LNCAP (cell line): ENCODE results near the gene CACNA1A.

Experiments used
- TF ChIP-seq, protein P1 (sequence below): fragments of 450-650 bp; IDR thresholded peaks from 2 replicates; pipeline ENCODE4 v1.5.1; 2017; ENCODE audit warnings: mild to moderate bottlenecking

Gene CACNA1A

DNA sequence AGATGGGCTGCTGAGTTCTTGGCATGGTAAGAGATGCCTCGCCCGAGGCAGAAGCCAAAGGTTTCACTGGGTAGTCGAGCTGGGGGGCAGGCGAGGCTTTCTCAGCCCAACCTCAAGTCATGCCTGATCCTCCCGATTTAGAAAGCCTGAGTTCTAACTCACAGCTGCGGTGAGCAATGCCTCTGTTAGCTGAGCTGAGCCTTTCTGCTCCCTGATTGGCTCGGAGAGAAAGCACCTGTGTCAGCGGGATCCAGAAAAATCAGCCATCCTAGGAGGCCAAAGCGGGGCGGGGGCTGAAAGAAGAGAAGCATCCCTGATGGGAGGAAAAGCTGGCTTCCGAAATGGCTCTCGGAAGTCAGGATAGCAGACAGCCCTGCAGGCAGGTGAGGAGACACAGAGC lies 44.7 kb downstream of the CACNA1A start:
- TF ChIP-seq, protein P1, sequence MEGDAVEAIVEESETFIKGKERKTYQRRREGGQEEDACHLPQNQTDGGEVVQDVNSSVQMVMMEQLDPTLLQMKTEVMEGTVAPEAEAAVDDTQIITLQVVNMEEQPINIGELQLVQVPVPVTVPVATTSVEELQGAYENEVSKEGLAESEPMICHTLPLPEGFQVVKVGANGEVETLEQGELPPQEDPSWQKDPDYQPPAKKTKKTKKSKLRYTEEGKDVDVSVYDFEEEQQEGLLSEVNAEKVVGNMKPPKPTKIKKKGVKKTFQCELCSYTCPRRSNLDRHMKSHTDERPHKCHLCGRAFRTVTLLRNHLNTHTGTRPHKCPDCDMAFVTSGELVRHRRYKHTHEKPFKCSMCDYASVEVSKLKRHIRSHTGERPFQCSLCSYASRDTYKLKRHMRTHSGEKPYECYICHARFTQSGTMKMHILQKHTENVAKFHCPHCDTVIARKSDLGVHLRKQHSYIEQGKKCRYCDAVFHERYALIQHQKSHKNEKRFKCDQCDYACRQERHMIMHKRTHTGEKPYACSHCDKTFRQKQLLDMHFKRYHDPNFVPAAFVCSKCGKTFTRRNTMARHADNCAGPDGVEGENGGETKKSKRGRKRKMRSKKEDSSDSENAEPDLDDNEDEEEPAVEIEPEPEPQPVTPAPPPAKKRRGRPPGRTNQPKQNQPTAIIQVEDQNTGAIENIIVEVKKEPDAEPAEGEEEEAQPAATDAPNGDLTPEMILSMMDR, result no peak

DNA sequence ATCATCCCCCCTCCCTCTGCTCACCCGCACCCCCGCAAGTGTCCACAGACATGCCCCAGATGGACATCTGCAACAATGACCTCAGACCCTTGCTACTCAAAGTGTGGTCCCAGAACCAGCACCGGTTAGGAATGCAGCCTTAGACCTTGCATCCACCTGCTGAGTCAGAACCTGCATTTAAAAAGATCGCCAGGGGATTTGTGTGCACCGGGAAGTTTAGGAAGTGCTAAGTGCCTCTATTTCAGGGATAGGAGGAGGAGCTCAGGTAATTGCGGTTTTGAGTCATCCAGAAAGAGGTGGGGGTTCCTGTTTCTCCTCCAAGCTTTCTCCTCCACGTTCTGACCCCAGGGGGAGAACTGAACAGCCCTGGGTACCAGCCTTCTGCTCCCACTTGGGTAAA lies 46.2 kb downstream of the CACNA1A start:
- TF ChIP-seq, protein P1, result no peak

DNA sequence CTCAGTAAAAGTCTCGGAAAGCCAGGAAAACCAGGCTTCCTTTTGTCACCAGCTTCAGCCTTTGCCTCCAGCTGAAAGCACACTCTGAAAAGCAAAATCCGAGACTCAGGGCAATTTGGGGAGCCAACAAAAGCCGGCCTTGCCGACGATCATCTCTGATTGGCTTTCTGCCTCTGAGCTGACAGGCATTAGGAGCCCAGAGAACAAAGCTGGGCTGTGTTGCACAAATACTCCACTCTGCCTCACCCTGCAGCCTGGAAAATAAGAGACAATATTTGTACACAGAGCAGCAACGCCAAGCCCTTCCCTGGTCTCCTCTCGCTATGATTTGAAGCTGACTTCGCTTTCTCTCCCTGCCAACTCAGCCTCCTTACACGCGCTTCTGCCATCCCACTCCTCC lies 46.9 kb downstream of the CACNA1A start:
- TF ChIP-seq, protein P1, result no peak

DNA sequence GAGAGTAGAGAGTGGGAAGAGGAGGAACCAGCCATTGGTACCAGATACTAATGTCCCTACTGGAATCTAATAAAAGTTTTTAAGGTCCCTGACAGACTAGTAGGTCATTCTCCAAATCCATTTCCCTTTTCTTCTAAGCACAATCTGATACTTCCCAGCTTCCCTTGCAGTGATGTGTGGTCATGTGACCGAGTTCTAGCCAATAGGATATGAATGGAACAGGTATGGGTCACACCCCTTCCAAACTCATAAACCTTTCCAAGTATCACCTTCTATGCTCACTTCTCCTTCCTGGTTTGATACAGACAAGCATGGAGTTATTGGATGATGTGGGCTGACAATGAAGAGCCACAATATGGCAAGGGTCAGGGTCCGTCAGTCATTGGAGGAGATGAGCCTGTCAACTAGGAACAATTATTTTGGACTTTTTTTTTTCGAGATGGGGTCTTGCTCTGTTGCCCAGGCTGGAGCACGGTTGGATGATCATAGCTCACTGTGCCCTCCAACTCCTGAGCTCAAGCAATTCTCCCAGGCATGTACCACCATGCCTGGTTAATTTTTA lies 54.8 kb downstream of the CACNA1A start:
- TF ChIP-seq, protein P1, result no peak

GRCh38 chr19:13447978-13448377 lies 58.3 kb downstream of the CACNA1A start:
- TF ChIP-seq, protein P1, result no peak

DNA sequence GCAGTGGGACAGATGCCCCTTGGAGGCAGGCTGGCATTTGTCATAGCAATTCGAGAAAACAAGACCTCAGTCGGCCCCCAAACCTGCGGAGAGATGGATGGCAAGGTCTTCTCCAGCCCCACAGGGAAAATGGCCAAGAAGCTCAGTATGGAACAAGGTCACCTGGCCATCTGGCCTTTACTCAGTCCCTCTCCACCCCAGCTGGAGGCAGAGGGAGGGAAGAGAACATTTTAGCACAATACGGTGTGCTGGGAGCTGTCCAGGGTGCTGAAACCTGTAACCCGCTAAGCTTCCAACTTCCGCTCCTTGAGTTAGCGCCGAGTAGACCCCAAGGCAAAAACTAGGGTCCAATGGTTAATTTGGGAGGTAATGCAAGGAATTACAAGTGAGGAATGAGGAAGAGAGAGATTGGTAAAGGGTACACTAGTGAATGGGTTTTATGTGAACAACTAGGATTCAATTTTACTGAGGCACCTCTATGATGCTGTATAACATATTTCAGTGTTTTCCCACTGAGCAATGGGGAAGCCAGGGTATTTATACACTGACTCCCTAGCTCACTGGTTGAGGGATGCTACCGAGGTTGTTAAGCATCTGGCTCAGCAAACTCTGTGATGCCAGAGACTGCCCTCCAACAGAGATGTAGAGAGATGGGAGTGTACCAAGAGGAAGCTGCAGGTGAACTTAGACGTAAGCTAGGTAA lies 64.3 kb downstream of the CACNA1A start:
- TF ChIP-seq, protein P1, result no peak

DNA sequence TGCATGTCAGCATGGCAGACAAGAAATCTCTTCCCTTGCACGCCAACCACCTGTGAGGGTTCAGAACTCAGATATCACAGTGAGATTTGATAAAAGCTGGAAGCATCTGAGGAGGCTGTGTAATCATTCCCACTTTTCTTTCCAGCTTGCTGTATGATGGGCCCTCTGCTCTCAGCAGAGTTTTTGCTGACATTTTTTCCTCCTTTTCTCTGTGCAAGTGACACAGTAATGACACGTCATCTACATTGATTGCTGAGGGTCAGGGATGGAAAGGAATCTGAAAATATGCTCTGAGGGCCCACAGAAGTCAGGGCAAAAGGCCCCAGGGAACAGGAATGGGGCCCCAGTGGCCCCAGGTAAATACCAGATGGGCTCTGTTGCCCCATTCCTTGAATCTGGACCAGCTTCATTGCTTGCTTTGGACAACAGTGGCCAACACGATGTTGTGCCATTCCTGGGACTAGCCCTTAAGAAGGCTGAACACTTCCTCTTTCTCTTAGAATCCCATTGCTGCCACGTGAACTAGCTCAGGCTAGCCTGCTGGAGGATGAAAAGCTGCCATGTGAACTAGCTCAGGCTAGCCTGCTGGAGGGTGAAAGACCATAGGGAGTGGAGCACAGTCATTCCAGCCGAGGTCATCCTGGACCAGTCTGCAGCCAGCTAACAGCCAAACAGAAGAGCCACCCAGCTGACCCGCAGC lies 68.2 kb downstream of the CACNA1A start:
- TF ChIP-seq, protein P1, result no peak
